IMR-90 (cell line): ENCODE results near the gene PKIG. TPM values are rescaled to one million over a fixed set of nuclear protein-coding genes. Genes with fewer than 3 reads are reported as not detected.

ENCODE experiments used
- ATAC-seq: fragments of 200-7000 bp; cut with Tn5 transposase; 2 replicates; pipeline ENCODE4 v1.9.1; 2020; ENCODE audit warnings: low read depth, mild to moderate bottlenecking, moderate library complexity
- BruUV-seq: library from RNA; stranded (reverse); fragments of 400-500 nt; replicated peaks from 2 replicates; lab custom pipeline; 2021; lab: Mats Ljungman, UMichigan
- CTCF ChIA-PET: fragments of 300-600 bp; formaldehyde crosslinking; extraction: SDS; loops from one replicate; lab custom pipeline; 2021; ENCODE audit warnings: antibody characterized with exemption; lab: Yijun Ruan, JAX
- POLR2A ChIA-PET: fragments of 300-600 bp; sonication (Branson Sonifier 250); formaldehyde crosslinking; loops from one replicate; lab custom pipeline; 2022; ENCODE audit warnings: antibody characterized with exemption; ENCODE audit not compliant: unreplicated experiment; lab: Charles Lee
- DNase-seq: peaks from one replicate; pipeline ENCODE4 v3.0.0; 2013
- H2AFZ ChIP-seq: replicated peaks from 2 replicates; pipeline ENCODE3; 2013; ENCODE audit warnings: low read length, mild to moderate bottlenecking; ENCODE audit not compliant: poor library complexity
- H2AK5ac ChIP-seq: 2 replicates; pipeline ENCODE4 v1.6.1; 2013; ENCODE audit warnings: low read depth, low read length, inconsistent platforms
- H2AK9ac ChIP-seq: replicated peaks from 2 replicates; pipeline ENCODE3; 2013; ENCODE audit warnings: mild to moderate bottlenecking, low read depth, low read length, moderate library complexity; ENCODE audit not compliant: poor library complexity
- H2BK120ac ChIP-seq: 2 replicates; pipeline ENCODE4 v1.6.1; 2013; ENCODE audit warnings: low read depth, low read length, inconsistent platforms
- H2BK15ac ChIP-seq: 3 replicates; pipeline ENCODE4 v1.6.1; 2013; ENCODE audit warnings: low read depth, low read length, inconsistent platforms
- H2BK20ac ChIP-seq: 2 replicates; pipeline ENCODE4 v1.6.1; 2013; ENCODE audit warnings: low read depth, mild to moderate bottlenecking, inconsistent platforms, low read length, moderate library complexity
- H2BK5ac ChIP-seq: 2 replicates; pipeline ENCODE4 v1.6.1; 2013; ENCODE audit warnings: mild to moderate bottlenecking, low read depth, low read length, inconsistent platforms; ENCODE audit not compliant: poor library complexity, severe bottlenecking
- H3K14ac ChIP-seq: replicated peaks from 2 replicates; pipeline ENCODE4 v1.6.1; 2013; ENCODE audit warnings: low read depth, low read length, inconsistent platforms
- H3K18ac ChIP-seq: 2 replicates; pipeline ENCODE4 v1.6.1; 2013; ENCODE audit warnings: low read depth, low read length, control low read depth
- H3K23ac ChIP-seq: 2 replicates; pipeline ENCODE4 v1.6.1; 2013; ENCODE audit warnings: low read depth, low read length, inconsistent platforms
- H3K27ac ChIP-seq: 2 replicates; pipeline ENCODE4 v1.5.1; 2013; ENCODE audit warnings: mild to moderate bottlenecking, control low read depth, low read length; ENCODE audit not compliant: insufficient read depth
- H3K27me3 ChIP-seq: 2 replicates; pipeline ENCODE4 v1.6.1; 2013; ENCODE audit warnings: low read length; ENCODE audit not compliant: control insufficient read depth, insufficient read depth
- H3K36me3 ChIP-seq: 2 replicates; pipeline ENCODE4 v1.6.1; 2013; ENCODE audit warnings: low read length, mixed read lengths; ENCODE audit not compliant: control insufficient read depth, insufficient read depth
- H3K4ac ChIP-seq: 2 replicates; pipeline ENCODE4 v1.6.1; 2013; ENCODE audit warnings: low read depth, low read length, inconsistent platforms
- H3K4me1 ChIP-seq: 2 replicates; pipeline ENCODE4 v1.6.1; 2013; ENCODE audit warnings: low read length, mixed read lengths; ENCODE audit not compliant: control insufficient read depth, insufficient read depth
- H3K4me2 ChIP-seq: 2 replicates; pipeline ENCODE4 v1.6.1; 2013; ENCODE audit warnings: low read depth, mild to moderate bottlenecking, control low read depth, low read length, moderate library complexity
- H3K4me3 ChIP-seq: 2 replicates; pipeline ENCODE4 v1.5.1; 2013; ENCODE audit warnings: low read depth, mild to moderate bottlenecking, control low read depth, low read length, moderate library complexity; ENCODE audit not compliant: insufficient read depth
- H3K56ac ChIP-seq: 2 replicates; pipeline ENCODE4 v1.6.1; 2013; ENCODE audit warnings: low read length, inconsistent platforms; ENCODE audit not compliant: insufficient read depth; ENCODE audit errors: extremely low read depth
- H3K79me1 ChIP-seq, 2 experiments: 2 replicates each; pipeline ENCODE4 v1.6.1; 2013; ENCODE audit warnings: low read length in 2 of 2, inconsistent platforms in 1 of 2, low read depth in 1 of 2
- H3K9ac ChIP-seq: 2 replicates; pipeline ENCODE4 v1.6.1; 2013; ENCODE audit warnings: low read depth, low read length, control low read depth
- H3K9me1 ChIP-seq: 2 replicates; pipeline ENCODE4 v1.6.1; 2013; ENCODE audit warnings: low read length, inconsistent platforms; ENCODE audit not compliant: insufficient read depth
- H3K9me3 ChIP-seq: 2 replicates; pipeline ENCODE4 v1.6.1; 2013; ENCODE audit warnings: low read length; ENCODE audit not compliant: control insufficient read depth, insufficient read depth
- H4K20me1 ChIP-seq: 2 replicates; pipeline ENCODE4 v1.6.1; 2013; ENCODE audit warnings: low read length, inconsistent platforms; ENCODE audit not compliant: insufficient read depth
- H4K5ac ChIP-seq: 2 replicates; pipeline ENCODE4 v1.6.1; 2013; ENCODE audit warnings: mild to moderate bottlenecking, low read depth, low read length, control low read depth
- H4K8ac ChIP-seq, 2 experiments: 2 replicates each; pipeline ENCODE4 v1.6.1; 2013; ENCODE audit warnings: low read depth in 2 of 2, low read length in 2 of 2, control low read depth in 1 of 2, inconsistent platforms in 1 of 2
- H4K91ac ChIP-seq: 2 replicates; pipeline ENCODE4 v1.6.1; 2013; ENCODE audit warnings: low read depth, low read length, inconsistent platforms; ENCODE audit not compliant: insufficient read depth
- BHLHE40 ChIP-seq: fragments of 150-350 bp; IDR thresholded peaks from 2 replicates; pipeline ENCODE4 v1.6.1; 2016; ENCODE audit warnings: mild to moderate bottlenecking, low read depth, low read length
- NFE2L2 ChIP-seq: fragments of 150-350 bp; IDR thresholded peaks from 2 replicates; pipeline ENCODE4 v1.6.1; 2016; ENCODE audit warnings: low read depth, mild to moderate bottlenecking, low read length
- RCOR1 ChIP-seq: IDR thresholded peaks from 2 replicates; pipeline ENCODE4 v1.6.1; 2012; ENCODE audit warnings: mild to moderate bottlenecking, low read length, improper control_type of control experiment; ENCODE audit not compliant: insufficient replicate concordance
- WGBS, 2 experiments: methylation state at CpG; one replicate each; pipeline versions ENCODE4 v1.1.5 to v1.1.7; 2013; ENCODE audit warnings: missing lambda C conversion rate in 2 of 2; ENCODE audit not compliant: insufficient read length in 1 of 2; ENCODE audit errors: extremely low coverage in 2 of 2; 5-methylcytosine and 5-hydroxymethylcytosine counted together
- dilution Hi-C: fragments of 300-500 bp; cut with HindIII; formaldehyde crosslinking; loops from one replicate; pipeline ENCODE4 v1.14.3; 2018; ENCODE audit warnings: low sequenced_read_pairs; ENCODE audit not compliant: unreplicated experiment
- in situ Hi-C: fragments of 300-500 bp; cut with MboI; formaldehyde crosslinking; loops from 3 replicates; pipeline ENCODE4 v1.14.3; 2019; ENCODE audit warnings: low sequenced_read_pairs, inconsistent platforms, mixed read lengths
- intact Hi-C: fragments of 100-400 bp; cut with micrococcal nuclease; formaldehyde crosslinking; loops from 2 replicates; pipeline ENCODE4 v1.10.0; 2022
- polyA plus RNA-seq, 3 experiments: library from polyadenylated mRNA; depleted of rRNA; stranded (reverse); fragments of >200 nt; gene quantifications; 2 replicates each; pipeline ENCODE4 v1.2.3, GENCODE V29; 2012; ENCODE audit warnings: low replicate concordance in 1 of 3
- total RNA-seq: library from RNA; depleted of rRNA; stranded (reverse); fragments of >200 nt; gene quantifications from 2 replicates; pipeline ENCODE4 v1.2.3, GENCODE V29; 2012
- TF ChIP-seq, protein P1 (sequence below): fragments of 150-350 bp; IDR thresholded peaks from 2 replicates; pipeline ENCODE4 v1.6.1; 2017; ENCODE audit warnings: mild to moderate bottlenecking, antibody characterized with exemption, low read length, low read depth

Gene PKIG
- total and polyA plus RNA-seq, 2 of the 4 experiments (the other 2 are of a cell fraction): 78.3 to 89.6 TPM

- H3K27me3 ChIP-seq: no peaks in the 10 kb centered on the region
- 0 out of 2 replicates have a peak overlapping the region, but pooled peaks have one; percentile 63 for H2BK20ac ChIP-seq
- no peaks in the 10 kb centered on the region for H3K9me1 ChIP-seq
- no peaks in the 10 kb centered on the region; the same call in 1 of the 2 replicates for H3K4me1 ChIP-seq
- H3K4ac ChIP-seq: no peak overlapping the region
- no peak overlapping the region for H2BK5ac ChIP-seq
- H3K9me3 ChIP-seq: no peaks in the 10 kb centered on the region
- no peak overlapping the region for H2BK120ac ChIP-seq
- CTCF ChIA-PET: interaction anchor here (0.7 kb wide), 2 partner anchors 10 to 35 kb away, joined by 3 read pairs; no protein-coding TSS in a partner anchor
- no peak overlapping the region for H3K4me3 ChIP-seq
- POLR2A ChIA-PET: no interaction called here
- no peaks in the 10 kb centered on the region for H3K36me3 ChIP-seq
- no peak for ATAC-seq
- H2AK5ac ChIP-seq: no peak overlapping the region
- H3K4me2 ChIP-seq: no peak overlapping the region
- H2AFZ ChIP-seq: no peak overlapping the region
- WGBS, 2 experiments: 60% methylated on average over 2 of the region's 4 CpGs; no CpG with 5 or more reads in 1 of the 2 experiments
- no peak for DNase-seq
- no peak overlapping the region for H3K18ac ChIP-seq
- peak overlapping the region; percentile 74; the same call in 1 of the 2 replicates for H3K23ac ChIP-seq
- dilution Hi-C loops (no loop called here), in situ Hi-C loops (no loop called here), intact Hi-C loops (no loop called here)
- no peak overlapping the region for H4K5ac ChIP-seq
- H2AK9ac ChIP-seq: no peak overlapping the region
- no peak overlapping the region; the same call in 2 of the 3 replicates for H2BK15ac ChIP-seq
- H4K91ac ChIP-seq: no peak overlapping the region
- H3K9ac ChIP-seq: no peak overlapping the region
- H3K27ac ChIP-seq: no peak overlapping the region
- H4K20me1 ChIP-seq: no peaks in the 10 kb centered on the region
- H3K56ac ChIP-seq: no peak overlapping the region
- 0 out of 2 replicates have a peak overlapping the region, but pooled peaks have one; percentile 2 for H3K14ac ChIP-seq
- no peak overlapping the region for H4K8ac ChIP-seq
- peaks cover 7 to 21% of the 10 kb centered on the region in 2 experiments; a peak in 3 of 4 replicates for H3K79me1 ChIP-seq
- BruUV-seq: no TSS peak
- no peak for TF ChIP-seq NFE2L2
- TF ChIP-seq BHLHE40: no peak
- no peak for TF ChIP-seq RCOR1
- TF ChIP-seq, protein P1, sequence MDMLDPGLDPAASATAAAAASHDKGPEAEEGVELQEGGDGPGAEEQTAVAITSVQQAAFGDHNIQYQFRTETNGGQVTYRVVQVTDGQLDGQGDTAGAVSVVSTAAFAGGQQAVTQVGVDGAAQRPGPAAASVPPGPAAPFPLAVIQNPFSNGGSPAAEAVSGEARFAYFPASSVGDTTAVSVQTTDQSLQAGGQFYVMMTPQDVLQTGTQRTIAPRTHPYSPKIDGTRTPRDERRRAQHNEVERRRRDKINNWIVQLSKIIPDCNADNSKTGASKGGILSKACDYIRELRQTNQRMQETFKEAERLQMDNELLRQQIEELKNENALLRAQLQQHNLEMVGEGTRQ: no peak
These were observed 40.4 kb upstream of the PKIG start for GRCh38 chr20:44541992-44542391.
